NCI-H526 (cell line): ENCODE data around the gene RAPH1.
A peak's percentile ranks its signal among the peaks of the same experiment; 100 is the strongest.

Source experiments
- DNase-seq, 2 experiments: peaks; one replicate each; lab custom pipeline; 2025; lab: John Stamatoyannopoulos, UW

The RAPH1 gene

GRCh38 chr2:203361495-203361894, 173.6 kb downstream of the RAPH1 start:
- peak; percentile 31 to 52 for DNase-seq

- DNase-seq, result peak in 1 of 2 experiments; percentile 13
Observed at GRCh38 chr2:203360833-203361430, 174.2 kb downstream of the RAPH1 start.

GRCh38 chr2:203359450-203359849, 175.7 kb downstream of the RAPH1 start:
- DNase-seq, result no peak

GRCh38 chr2:203354966-203355365, 180.1 kb downstream of the RAPH1 start:
- DNase-seq, result no peak

- no peak for DNase-seq
Observed at GRCh38 chr2:203352604-203353255, 182.4 kb downstream of the RAPH1 start.

- DNase-seq, result no peak
Observed at GRCh38 chr2:203347375-203347774, 187.7 kb downstream of the RAPH1 start.

GRCh38 chr2:203346612-203347011, 188.5 kb downstream of the RAPH1 start:
- no peak for DNase-seq

GRCh38 chr2:203344667-203345066, 190.4 kb downstream of the RAPH1 start:
- DNase-seq, result no peak
